GM19468 (cell line): ENCODE results near the gene ACER1.
"Not testable (repeated sequence)": the region's sequence is repeated elsewhere in the genome, so short reads cannot be mapped to it uniquely, and the experiment has no call there.

Source experiments
- ATAC-seq: cut with Tn5 transposase; IDR thresholded peaks from one replicate; pipeline ENCODE4 v1.9.1; 2021; ENCODE audit warnings: mild to moderate bottlenecking, moderate library complexity, moderate number of reproducible peaks; ENCODE audit not compliant: unreplicated experiment; ENCODE audit errors: extremely low read depth

Gene ACER1, protein sequence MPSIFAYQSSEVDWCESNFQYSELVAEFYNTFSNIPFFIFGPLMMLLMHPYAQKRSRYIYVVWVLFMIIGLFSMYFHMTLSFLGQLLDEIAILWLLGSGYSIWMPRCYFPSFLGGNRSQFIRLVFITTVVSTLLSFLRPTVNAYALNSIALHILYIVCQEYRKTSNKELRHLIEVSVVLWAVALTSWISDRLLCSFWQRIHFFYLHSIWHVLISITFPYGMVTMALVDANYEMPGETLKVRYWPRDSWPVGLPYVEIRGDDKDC

DNA sequence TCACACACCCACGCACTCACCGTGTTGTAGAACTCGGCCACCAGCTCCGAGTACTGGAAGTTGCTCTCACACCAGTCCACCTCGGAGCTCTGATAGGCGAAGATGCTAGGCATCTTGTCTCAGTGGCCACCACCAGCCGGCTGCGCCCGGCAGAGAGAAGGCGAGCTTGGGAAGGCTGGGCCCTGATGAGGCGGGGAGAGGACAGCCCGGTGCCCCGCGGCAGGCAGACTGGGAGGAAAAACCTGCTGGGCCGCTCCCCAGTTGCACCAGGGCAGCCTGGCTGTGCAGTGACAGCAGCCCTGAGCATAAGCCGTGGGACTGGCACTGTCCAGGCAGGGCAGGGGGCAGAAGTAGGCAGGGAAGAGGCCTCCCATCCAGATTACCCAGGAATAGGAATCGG is at the start of gene ACER1:
Gene ACER1 (minus strand): TSS at position 174 of the 400 bp plus-strand sequence. CDS start 61 bp downstream, at position 113.
- ATAC-seq: no peak

DNA sequence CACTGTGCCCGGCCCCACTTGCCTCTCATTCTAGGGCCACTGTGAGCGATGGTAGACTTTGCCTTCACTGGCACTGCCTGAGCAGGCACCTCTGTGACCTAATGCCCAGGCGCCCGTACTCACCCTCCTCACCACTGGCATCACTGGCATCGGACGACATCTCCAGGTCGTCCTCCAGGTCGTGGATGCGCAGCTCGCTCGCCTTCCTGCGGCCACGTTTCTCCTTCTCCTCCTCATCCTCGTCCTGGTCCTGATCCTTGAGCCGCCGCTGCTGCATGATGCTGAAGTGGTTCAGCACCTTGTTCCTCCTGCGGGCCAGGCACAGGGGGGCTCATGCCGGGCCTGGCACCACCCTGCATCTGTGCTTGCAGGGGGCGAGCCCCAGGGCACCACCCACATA is 49.8 kb upstream of the ACER1 start:
- ATAC-seq: no peak

DNA sequence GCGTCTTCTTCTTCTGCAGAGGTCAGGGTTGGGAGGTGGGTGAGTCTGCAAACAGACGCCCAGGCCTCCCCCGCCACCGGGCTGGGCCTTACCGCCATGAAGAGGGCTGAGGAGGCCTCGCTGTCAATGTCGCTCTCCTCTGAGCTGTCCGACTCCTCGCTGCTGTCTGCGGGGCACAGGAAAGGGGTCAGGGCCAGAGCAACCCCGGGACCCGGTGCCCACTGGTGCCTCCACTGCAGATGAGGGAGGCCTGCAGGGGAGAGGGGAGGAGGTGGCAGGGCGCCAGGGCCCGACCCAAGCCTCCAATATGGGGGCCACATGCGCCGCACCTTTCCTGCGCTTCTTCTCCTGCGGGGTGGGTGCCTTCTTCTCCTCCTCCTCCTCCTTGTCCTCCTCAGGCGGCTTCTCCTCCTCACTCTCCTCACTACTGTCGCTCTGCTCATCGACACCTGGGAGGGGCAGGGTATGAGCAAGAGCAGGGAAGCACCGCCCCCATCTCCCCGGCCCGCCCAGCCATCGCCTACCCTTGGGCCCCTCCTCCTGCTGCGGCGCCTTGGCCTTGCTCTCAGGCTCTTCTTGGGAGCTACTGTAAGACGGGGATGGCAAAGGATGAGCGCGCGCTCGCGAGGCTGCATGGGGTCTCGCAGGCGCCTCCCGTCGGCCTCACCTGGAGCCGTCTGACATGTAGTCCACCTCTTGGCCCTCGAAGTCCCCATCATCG is 47.8 kb upstream of the ACER1 start:
- ATAC-seq: no peak

DNA sequence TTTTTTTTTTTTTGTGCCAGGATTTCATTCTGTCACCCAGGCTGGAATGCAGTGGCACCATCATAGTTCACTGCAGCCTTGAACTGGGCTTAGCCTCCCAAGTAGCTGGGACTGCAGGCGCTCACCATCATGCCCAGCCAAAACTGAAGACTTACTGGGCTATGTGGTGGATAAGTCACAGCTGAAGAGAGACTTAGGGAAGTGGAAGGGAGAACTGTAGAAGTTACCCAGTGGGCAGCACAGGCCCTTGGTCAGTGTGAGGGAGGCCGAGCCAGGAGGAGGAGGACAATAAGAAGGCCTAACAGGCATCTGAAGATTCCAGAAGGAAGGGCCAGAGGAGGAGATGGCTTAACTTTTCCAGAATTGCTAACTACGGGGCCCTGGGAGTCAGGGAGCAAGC is 46.3 kb upstream of the ACER1 start:
- no peak for ATAC-seq

- no peak for ATAC-seq
Observed at GRCh38 chr19:6378486-6378885, 45.1 kb upstream of the ACER1 start.

GRCh38 chr19:6378041-6378440 is 44.6 kb upstream of the ACER1 start:
- no peak for ATAC-seq

- ATAC-seq: no peak
Observed at GRCh38 chr19:6376512-6377190, 43.2 kb upstream of the ACER1 start.

DNA sequence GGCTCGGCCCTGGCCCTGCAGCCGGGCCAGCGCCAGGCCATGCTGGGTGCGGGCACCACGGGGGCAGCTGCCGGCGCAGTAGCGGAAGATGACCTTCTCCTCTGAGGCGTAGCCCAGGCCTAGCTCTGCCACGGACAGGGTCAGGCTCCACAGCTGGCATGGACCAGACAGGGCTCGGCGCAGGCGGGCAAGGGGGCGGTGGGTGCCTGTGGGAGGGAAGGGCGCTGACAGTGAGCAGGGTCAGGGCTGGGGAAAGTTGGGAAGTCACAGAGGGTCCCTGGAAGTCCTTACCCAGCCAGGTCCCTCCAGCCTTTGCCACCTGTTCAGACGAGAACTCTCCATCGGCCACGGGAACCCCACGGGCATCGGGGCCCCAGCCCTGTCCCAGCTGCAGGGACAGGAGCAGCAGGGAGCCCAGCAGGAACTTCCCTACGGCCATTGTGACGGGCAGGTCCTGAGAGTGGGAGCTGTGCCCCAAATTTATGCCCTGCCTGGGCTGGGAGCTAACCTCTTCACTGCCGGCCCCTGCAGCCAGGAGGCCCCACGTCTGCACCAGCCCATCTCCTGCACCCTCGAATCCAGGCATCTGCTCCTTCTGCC is 42.1 kb upstream of the ACER1 start, which contains the start of gene PSPN:
Gene PSPN (minus strand): TSS at position 523 of the 600 bp plus-strand sequence. CDS start 84 bp downstream, at position 439.
- ATAC-seq: no peak

GRCh38 chr19:6374711-6375410 is 41.4 kb upstream of the ACER1 start:
- no peak for ATAC-seq

- no peak for ATAC-seq
Observed at GRCh38 chr19:6374161-6374709, 40.8 kb upstream of the ACER1 start.

DNA sequence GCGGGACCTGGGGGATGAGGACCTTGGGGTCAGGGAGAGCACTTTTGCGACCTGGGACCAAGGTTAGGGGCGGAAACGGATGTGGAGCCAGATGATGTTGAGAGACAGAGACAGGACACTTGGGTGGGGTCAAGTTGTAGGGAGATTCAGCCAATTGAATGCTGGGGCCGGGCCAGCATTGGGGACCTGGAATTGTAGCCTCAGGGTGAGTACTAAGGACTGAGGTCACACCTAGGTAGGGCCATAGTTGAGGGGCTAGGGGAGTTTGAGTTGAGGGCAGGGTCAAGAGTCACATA is 40.3 kb upstream of the ACER1 start:
- no peak for ATAC-seq

GRCh38 chr19:6373096-6373812 is 39.8 kb upstream of the ACER1 start:
- ATAC-seq: no peak

DNA sequence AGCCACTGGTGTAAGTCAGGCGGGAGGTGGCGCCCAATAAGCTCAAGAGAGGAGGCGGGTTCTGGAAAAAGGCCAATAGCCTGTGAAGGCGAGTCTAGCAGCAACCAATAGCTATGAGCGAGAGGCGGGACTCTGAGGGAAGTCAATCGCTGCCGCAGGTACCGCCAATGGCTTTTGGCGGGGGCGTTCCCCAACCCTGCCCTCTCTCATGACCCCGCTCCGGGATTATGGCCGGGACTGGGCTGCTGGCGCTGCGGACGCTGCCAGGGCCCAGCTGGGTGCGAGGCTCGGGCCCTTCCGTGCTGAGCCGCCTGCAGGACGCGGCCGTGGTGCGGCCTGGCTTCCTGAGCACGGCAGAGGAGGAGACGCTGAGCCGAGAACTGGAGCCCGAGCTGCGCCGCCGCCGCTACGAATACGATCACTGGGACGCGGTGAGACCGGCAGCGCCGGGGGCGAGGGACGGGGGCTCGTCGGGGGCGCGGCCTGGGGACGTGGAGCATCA is 39.2 kb upstream of the ACER1 start, which contains the start of gene ALKBH7:
Gene ALKBH7 (plus strand): TSS at position 201 of the 502 bp plus-strand sequence. CDS start 27 bp downstream, at position 228.
- peak; percentile 83 for ATAC-seq

DNA sequence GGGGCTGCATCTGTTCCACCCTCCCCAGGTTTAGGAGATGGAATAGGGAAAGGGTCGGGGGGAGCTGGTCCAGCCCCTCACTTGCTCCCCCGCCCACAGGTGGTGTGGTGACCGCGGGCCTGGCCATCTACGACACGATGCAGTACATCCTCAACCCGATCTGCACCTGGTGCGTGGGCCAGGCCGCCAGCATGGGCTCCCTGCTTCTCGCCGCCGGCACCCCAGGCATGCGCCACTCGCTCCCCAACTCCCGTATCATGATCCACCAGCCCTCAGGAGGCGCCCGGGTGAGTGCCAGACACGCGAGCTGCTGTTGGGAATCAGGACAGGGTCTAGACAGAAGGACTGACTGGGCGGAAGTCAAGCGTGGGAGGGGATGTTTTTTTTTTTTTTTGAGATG is 30.9 kb upstream of the ACER1 start:
- no peak for ATAC-seq

DNA sequence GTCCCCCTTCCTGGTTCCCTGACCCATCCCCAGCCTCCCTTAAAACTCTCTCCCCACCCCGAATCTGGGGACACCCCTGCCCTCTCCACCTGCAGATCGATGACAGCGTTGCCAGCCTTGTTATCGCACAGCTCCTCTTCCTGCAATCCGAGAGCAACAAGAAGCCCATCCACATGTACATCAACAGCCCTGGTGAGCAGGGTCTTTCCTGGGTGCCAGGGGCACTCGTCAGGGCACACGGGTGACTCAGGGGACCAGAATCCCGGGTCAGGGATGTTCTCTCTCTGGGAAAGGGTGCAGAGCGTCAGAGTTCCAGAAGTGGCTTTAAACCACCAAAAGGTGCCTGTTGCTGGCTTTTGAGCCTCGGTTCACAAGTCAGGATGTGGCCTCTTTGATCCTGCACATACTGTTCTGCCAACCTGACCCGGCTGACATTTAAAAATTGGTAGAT is 29.0 kb upstream of the ACER1 start:
- ATAC-seq: no peak

DNA sequence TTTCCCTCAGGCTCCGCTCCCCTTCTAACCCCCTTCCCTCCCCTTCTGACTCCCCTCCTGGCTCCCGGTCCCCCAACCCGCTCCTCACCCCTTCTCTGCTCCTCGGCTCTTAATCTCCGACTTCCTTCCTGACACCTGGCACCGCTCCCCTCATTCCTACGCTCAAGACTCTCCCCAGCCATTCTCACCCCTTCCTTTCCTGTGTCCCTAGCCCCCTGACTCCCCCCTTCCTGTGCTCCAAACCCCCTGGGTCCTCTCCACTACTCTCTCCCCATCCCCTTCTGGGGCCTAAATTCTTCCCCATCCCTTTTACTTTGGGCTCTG is 28.6 kb upstream of the ACER1 start:
- ATAC-seq: no peak

DNA sequence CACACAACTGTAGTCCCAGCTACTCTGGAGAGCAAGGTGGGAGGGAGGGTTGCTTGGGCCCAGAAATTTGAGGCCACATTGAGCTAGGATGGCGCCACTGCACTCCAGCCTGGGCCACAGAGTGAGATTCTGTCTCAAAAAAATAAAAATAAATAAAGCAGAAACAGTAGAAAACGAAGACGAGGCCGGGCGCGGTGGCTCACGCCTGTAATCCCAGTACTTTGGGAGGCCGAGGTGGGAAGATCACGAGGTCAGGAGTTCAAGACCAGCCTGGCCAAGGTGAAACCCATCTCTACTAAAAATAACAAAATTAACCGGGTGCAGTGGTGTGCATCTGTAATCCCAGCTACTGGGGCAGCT is 27.4 kb upstream of the ACER1 start:
- ATAC-seq: not testable (repeated sequence)

GRCh38 chr19:6360445-6360844 is 27.0 kb upstream of the ACER1 start:
- ATAC-seq: not testable (repeated sequence)
